Measurements from ENCODE around the gene AUH. TPM values are rescaled to one million over a fixed set of nuclear protein-coding genes. Genes with fewer than 3 reads are reported as not detected.

The AUH gene
- total RNA-seq, 1 experiment from 2014 or later = 29.0 TPM

DNA sequence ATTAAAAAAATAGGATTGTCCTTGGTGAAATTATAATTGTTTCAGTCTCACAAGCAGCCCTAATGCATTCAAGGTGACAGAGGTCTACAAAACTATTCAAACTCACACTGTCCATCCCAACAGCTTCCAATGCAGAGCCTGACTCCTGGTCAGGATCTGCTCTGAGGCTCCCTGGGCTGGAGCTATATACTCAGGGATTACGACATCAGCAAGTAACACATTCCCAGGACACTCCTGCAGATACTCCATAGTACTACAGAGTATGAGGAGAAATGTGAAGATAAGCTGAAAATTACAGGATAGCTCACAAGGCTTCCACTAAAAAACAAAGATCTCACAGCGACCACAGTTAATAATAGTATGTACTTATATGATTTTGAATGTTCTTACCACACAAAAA lies 130.1 kb downstream of the AUH start:
- ATAC-seq (no peak), DNase-seq (ENCODE audit: low read depth, low spot score) (no peak)
- Histone ChIP-seq H3K9me2 (ENCODE audit: insufficient read depth) (no peaks in the 10 kb centered on the region), H3K9ac (ENCODE audit: low read length) (no peak overlapping the region), H3K27ac (ENCODE audit: low read depth, low read length) (no peak overlapping the region), H3K4me3 (replicated peaks in 1 of 2; ENCODE audit: low read depth in 1 of 2, low read length in 2 of 2) (no peak overlapping the region), H3K9me3 (ENCODE audit: control insufficient read depth in 1 of 2, insufficient read depth in 1 of 2, low read depth in 1 of 2, low read length in 2 of 2) (no peaks in the 10 kb centered on the region), H3K4me2 (ENCODE audit: low read length) (no peak overlapping the region), H3K27me3 (ENCODE audit: insufficient read depth, low read length) (no peaks in the 10 kb centered on the region), H3K4me1 (ENCODE audit: control insufficient read depth in 1 of 2, insufficient read depth in 2 of 2, low read length in 2 of 2) (no peaks in the 10 kb centered on the region), H3K79me2 (ENCODE audit: insufficient read depth, low read length) (no peaks in the 10 kb centered on the region), H2AFZ (ENCODE audit: low read depth, low read length, poor library complexity, severe bottlenecking) (no peak overlapping the region), H4K20me1 (ENCODE audit: insufficient read depth) (no peaks in the 10 kb centered on the region), H3K36me3 (ENCODE audit: control insufficient read depth in 1 of 2, insufficient read depth in 2 of 2, low read length in 2 of 2) (no peaks in the 10 kb centered on the region)
- intact Hi-C loops (cut with micrococcal nuclease) = no loop called here
- ChIA-PET RAD21 (ENCODE audit: low non-redundant PET in 1 of 2, low total read pairs in 2 of 2, uncharacterized antibody in 2 of 2, unreplicated experiment in 2 of 2) (no interaction called here), CTCF (no interaction called here), POLR2A (no interaction called here)
- BruUV-seq (replicated peaks) = no TSS peak
- no peak for TF ChIP-seq ZFX (IDR thresholded peaks at IDR 0.05)
- TF ChIP-seq CTCF (IDR thresholded peaks at IDR 0.05 in 2 of 3, conservative IDR thresholded peaks at IDR 0.05 in 1 of 3; ENCODE audit: borderline replicate concordance in 1 of 3, insufficient read depth in 1 of 3, low read depth in 2 of 3, low read length in 2 of 3) = no peak
- TF ChIP-seq SP1 (IDR thresholded peaks at IDR 0.05; ENCODE audit: low read depth) = no peak
- TF ChIP-seq EZH2 (IDR thresholded peaks at IDR 0.05) = no peak

DNA sequence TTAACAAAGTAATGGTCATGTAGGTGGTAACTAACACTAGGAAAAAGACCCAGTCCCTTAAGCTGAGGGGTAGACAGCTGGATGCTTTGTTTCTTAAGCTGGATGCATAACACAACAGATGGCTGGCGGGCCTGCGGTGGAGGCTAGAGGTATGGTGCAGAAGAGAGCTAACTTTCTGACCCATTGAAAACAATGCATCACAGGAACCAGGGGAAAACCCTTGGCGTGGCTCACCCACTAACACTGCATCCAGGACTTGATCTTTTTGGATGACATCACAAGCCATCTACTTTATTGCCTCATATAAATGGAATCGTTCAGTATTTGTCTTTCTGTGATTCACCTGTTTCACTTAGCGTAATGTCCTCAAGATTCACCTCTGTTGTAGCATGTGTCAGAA lies 138.7 kb downstream of the AUH start:
- DNase-seq (ENCODE audit: low read depth, low spot score) (no peak), ATAC-seq (no peak)
- BruUV-seq (replicated peaks) = no TSS peak

More for the DNA sequence above, 138.7 kb downstream of the AUH start:
- Histone ChIP-seq H3K79me2 (ENCODE audit: insufficient read depth, low read length) (no peaks in the 10 kb centered on the region), H3K4me1 (ENCODE audit: control insufficient read depth in 1 of 2, insufficient read depth in 2 of 2, low read length in 2 of 2) (no peaks in the 10 kb centered on the region), H2AFZ (ENCODE audit: low read depth, low read length, poor library complexity, severe bottlenecking) (no peak overlapping the region), H3K27ac (ENCODE audit: low read depth, low read length) (no peak overlapping the region), H3K27me3 (ENCODE audit: insufficient read depth, low read length) (no peaks in the 10 kb centered on the region), H3K36me3 (ENCODE audit: control insufficient read depth in 1 of 2, insufficient read depth in 2 of 2, low read length in 2 of 2) (no peaks in the 10 kb centered on the region), H3K9ac (ENCODE audit: low read length) (no peak overlapping the region), H3K9me3 (ENCODE audit: control insufficient read depth in 1 of 2, insufficient read depth in 1 of 2, low read depth in 1 of 2, low read length in 2 of 2) (no peaks in the 10 kb centered on the region), H3K9me2 (ENCODE audit: insufficient read depth) (no peaks in the 10 kb centered on the region), H3K4me2 (ENCODE audit: low read length) (no peak overlapping the region), H4K20me1 (ENCODE audit: insufficient read depth) (no peaks in the 10 kb centered on the region), H3K4me3 (replicated peaks in 1 of 2; ENCODE audit: low read depth in 1 of 2, low read length in 2 of 2) (no peak overlapping the region)
- CTCF ChIA-PET = no interaction called here
- no peak for TF ChIP-seq CBX3 (IDR thresholded peaks at IDR 0.05; ENCODE audit: low read depth)
- TF ChIP-seq CEBPB (IDR thresholded peaks at IDR 0.05; ENCODE audit: low read depth) = no peak
- POLR2A ChIA-PET = no interaction called here
- RAD21 ChIA-PET (ENCODE audit: low non-redundant PET in 1 of 2, low total read pairs in 2 of 2, uncharacterized antibody in 2 of 2, unreplicated experiment in 2 of 2) = no interaction called here
- intact Hi-C loops (cut with micrococcal nuclease) = no loop called here

Data from HCT116 (cell line).